GM10266 (cell line): ENCODE data around the gene CYP4F2.
"Not testable (repeated sequence)": the region's sequence is repeated elsewhere in the genome, so short reads cannot be mapped to it uniquely, and the experiment has no call there.

Source experiments
- DNase-seq: peaks from one replicate; pipeline ENCODE4 v3.0.0; 2012; ENCODE audit errors: extremely low spot score
- TF ChIP-seq, protein P1 (sequence below): IDR thresholded peaks from 2 replicates; pipeline ENCODE4 v1.5.1; 2012; ENCODE audit warnings: mild to moderate bottlenecking, low read depth; ENCODE audit not compliant: control insufficient read depth, insufficient read depth; ENCODE audit errors: missing control alignments

The CYP4F2 gene

DNA sequence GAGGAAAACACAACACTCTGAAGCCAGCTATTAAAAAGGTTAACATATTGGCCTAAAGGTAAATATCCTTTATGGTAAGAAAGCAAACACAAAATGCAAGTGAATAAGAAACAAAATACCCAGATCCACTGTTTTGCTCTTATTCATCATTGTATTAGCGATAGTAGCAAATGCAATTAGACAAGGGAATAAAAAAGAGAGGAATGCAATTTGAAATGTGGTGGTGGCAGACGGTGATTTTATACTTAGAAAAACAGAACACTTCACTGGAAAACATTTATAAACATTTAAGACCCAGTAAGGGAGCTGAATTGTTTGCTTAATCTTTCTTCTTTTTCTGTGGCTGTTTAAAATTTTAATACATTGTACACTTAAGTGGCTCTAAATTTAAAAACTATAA lies 17.2 kb upstream of the CYP4F2 start:
- TF ChIP-seq, protein P1, sequence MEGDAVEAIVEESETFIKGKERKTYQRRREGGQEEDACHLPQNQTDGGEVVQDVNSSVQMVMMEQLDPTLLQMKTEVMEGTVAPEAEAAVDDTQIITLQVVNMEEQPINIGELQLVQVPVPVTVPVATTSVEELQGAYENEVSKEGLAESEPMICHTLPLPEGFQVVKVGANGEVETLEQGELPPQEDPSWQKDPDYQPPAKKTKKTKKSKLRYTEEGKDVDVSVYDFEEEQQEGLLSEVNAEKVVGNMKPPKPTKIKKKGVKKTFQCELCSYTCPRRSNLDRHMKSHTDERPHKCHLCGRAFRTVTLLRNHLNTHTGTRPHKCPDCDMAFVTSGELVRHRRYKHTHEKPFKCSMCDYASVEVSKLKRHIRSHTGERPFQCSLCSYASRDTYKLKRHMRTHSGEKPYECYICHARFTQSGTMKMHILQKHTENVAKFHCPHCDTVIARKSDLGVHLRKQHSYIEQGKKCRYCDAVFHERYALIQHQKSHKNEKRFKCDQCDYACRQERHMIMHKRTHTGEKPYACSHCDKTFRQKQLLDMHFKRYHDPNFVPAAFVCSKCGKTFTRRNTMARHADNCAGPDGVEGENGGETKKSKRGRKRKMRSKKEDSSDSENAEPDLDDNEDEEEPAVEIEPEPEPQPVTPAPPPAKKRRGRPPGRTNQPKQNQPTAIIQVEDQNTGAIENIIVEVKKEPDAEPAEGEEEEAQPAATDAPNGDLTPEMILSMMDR: no peak
- DNase-seq: no peak

DNA sequence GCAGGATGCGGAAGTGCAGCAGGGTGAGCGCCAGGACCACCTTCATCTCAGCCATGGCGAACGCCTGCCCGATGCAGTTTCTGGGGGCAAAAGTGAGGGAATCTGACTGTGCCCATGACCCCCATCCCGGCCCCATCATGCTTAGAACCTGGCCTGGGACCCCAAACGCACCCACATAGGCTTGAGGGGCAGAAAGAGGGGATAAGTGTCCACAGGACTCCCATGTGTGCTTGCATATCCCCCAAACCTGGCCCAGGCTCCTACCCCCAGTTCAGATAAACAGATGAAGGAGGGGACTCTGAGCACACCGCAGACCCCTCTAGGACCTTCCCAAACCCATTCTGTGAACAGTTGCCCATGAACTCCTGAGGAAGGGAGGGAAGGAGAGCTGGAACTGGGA lies 16.0 kb upstream of the CYP4F2 start:
- DNase-seq: no peak

DNA sequence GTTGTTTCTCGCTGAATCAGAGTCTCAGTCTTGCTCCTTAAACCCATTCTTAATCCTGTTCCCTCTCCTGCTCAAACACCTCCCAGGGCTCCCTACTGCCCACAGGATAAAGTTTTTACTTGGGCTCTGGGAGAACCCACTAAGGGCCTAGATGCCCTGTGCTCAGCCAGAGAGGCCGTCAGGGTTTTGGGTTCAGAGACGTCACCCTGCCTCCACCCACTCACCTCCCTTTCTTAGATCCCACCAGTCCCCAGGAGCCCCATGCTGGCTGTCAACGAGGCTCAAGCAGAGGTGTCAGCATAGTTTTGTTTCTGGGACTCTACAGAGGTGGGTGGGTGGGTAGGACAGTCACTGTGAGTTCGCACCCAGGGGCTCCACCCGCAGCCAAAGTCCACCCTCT lies 15.5 kb upstream of the CYP4F2 start:
- DNase-seq: no peak
- TF ChIP-seq, protein P1: no peak

More for the DNA sequence above, 16.0 kb upstream of the CYP4F2 start:
- TF ChIP-seq, protein P1: no peak

DNA sequence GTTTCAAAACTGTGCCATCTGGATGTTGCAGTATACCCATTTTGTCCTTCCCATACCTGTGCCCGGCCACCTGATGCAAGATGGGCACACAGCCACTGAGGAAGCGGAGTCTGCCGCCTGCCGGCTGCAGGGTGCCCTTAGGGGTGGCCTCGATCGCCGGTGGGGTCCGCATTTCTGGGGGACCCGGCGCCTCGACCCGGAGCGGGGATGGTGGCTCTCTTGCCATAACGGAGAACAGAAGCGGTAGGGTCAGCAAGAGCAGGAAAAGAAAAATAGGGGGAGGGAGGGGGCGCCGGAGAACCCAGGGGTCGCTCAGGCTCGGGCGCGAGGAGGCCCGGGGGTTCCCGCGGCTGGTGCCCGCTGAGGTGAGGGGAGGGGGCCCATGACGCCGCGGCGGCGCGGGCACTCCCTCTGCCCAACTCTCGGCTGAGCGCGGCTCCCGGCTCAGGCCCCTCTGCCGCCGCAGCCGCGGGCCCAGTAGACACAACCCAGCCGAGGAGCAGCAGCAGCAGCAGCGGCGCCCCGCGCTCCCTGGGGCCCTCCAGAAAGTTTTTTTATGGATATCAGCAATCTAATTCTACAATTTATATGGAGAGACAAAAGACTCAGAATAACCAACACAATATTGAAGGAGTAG lies 13.8 kb upstream of the CYP4F2 start:
- TF ChIP-seq, protein P1: no peak
- no peak for DNase-seq

GRCh38 chr19:15905026-15905425 lies 7.2 kb upstream of the CYP4F2 start:
- no peak for DNase-seq
- TF ChIP-seq, protein P1: no peak

DNA sequence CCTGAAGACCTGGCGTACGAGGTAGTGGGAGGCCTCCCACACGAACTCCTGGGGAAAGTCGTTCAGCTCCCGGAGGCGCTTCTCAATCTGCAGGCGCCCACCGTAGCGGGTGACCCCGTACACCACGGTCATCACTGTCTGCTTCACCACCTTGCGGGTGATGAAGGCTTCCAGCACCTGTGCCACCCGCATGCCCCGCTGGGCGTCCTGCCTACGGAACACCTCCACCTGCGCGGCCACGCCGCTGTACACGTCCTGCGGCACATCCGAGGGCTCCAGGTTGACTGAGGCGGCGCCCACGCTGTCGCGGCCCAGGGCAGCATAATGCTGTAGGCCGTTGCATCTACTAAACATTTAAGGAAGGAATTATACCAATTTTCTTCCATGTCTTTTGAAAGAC lies 5.0 kb upstream of the CYP4F2 start:
- DNase-seq: not testable (repeated sequence)

GRCh38 chr19:15902254-15902653 lies 4.4 kb upstream of the CYP4F2 start:
- TF ChIP-seq, protein P1: no peak
- DNase-seq: no peak

DNA sequence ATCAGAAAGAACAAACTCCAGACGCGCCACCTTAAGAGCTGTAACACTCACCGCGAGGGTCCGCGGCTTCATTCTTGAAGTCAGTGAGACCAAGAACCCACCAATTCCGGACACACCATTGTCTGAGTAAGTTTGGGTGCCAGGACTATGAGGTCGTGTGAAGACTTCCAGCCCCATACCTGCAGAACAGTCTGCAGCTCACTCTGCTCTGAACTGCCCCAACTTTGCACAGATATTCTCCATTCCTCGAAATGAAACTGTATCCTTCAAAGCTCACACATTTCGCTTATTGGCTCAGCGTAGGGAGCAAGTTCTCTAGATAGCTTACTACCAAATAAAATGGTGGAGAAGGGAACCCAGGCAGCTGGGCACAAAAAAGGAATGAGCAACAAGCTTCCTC lies 2.6 kb upstream of the CYP4F2 start:
- DNase-seq: no peak
- TF ChIP-seq, protein P1: no peak

DNA sequence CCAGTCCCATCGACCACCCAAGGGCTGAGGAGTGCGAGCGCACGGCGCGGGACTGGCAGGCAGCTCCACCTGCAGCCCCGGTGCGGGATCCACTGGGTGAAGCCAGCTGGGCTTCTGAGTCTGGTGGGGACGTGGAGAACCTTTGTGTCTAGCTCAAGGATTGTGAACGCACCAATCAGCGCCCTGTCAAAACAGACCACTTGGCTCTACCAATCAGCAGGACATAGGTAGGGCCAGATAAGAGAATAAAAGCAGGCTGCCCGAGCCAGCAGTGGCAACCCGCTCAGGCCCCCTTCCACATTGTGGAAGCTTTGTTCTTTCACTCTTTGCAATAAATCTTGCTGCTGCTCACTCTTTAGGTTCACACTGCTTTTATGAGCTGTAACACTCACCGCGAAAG lies 2.2 kb upstream of the CYP4F2 start:
- not testable (repeated sequence) for DNase-seq

- not testable (repeated sequence) for DNase-seq
Observed at GRCh38 chr19:15899561-15899960, 1.7 kb upstream of the CYP4F2 start.
